Measurements from ENCODE around the gene TNRC6B.

GRCh38 chr22:40224702-40225101, 47.0 kb downstream of the TNRC6B start:
- TF ChIP-seq CTCF (conservative IDR thresholded peaks at IDR 0.05), result no peak
- no peak for TF ChIP-seq EZH2 (IDR thresholded peaks at IDR 0.05; ENCODE audit: low read depth)

Data from PC-9 (cell line).